OCI-LY3 (cell line): Measurements from ENCODE around the gene CNTNAP2.

Experiments
- H2AFZ ChIP-seq: fragments of 200-600, 300-600 bp; shearing (Covaris generic); 2 replicates; pipeline ENCODE4 v1.6.0; 2014; ENCODE audit warnings: antibody characterized with exemption, low read depth, low read length
- H3K27ac ChIP-seq: fragments of 200-600, 300-600 bp; sonication (generic); 2 replicates; pipeline ENCODE4 v1.5.1; 2014; ENCODE audit warnings: mild to moderate bottlenecking, low read length, moderate library complexity, mixed read lengths
- H3K27me3 ChIP-seq: fragments of 200-600, 300-600 bp; sonication (generic); 2 replicates; pipeline ENCODE4 v1.6.1; 2014; ENCODE audit warnings: low read depth, low read length, mixed read lengths
- H3K36me3 ChIP-seq: fragments of 200-600, 300-600 bp; sonication (generic); replicated peaks from 2 replicates; pipeline ENCODE3; 2014; ENCODE audit warnings: low read depth, low read length, mixed read lengths
- H3K4me1 ChIP-seq: fragments of 300-600, 200-600 bp; sonication (generic); 2 replicates; pipeline ENCODE4 v1.6.1; 2014; ENCODE audit warnings: low read length, mixed read lengths
- H3K4me2 ChIP-seq: fragments of 200-600, 300-600 bp; sonication (generic); 2 replicates; pipeline ENCODE4 v1.6.1; 2014; ENCODE audit warnings: low read length, mixed read lengths
- H3K4me3 ChIP-seq: fragments of 300-600, 200-600 bp; sonication (generic); 2 replicates; pipeline ENCODE4 v1.5.1; 2014; ENCODE audit warnings: antibody characterized with exemption, mild to moderate bottlenecking, low read length, moderate library complexity
- H3K79me2 ChIP-seq: fragments of 300-600, 200-600 bp; shearing (Covaris generic); 2 replicates; pipeline ENCODE4 v1.6.1; 2014; ENCODE audit warnings: mild to moderate bottlenecking, low read length, mixed read lengths
- H3K9ac ChIP-seq: fragments of 300-600, 200-600 bp; shearing (Covaris generic); 2 replicates; pipeline ENCODE4 v1.6.0; 2014; ENCODE audit warnings: mild to moderate bottlenecking, low read length, moderate library complexity
- H3K9me3 ChIP-seq: fragments of 200-600, 300-600 bp; shearing (Covaris generic); 2 replicates; pipeline ENCODE4 v1.6.1; 2014; ENCODE audit warnings: low read length, mixed read lengths; ENCODE audit not compliant: insufficient read depth
- H4K20me1 ChIP-seq: fragments of 200-600, 300-600 bp; sonication (generic); 2 replicates; pipeline ENCODE4 v1.6.1; 2016; ENCODE audit warnings: low read length, mixed read lengths; ENCODE audit not compliant: insufficient read depth
- EZH2phosphoT487 ChIP-seq: fragments of 200-600 bp; shearing (Covaris generic); IDR thresholded peaks from 2 replicates; pipeline ENCODE4 v1.6.1; 2018; ENCODE audit warnings: antibody characterized with exemption, mixed run types, low read depth
- TF ChIP-seq, protein P1 (sequence below): fragments of 200-600, 300-600 bp; sonication (generic); IDR thresholded peaks from 2 replicates; pipeline ENCODE4 v1.5.1; 2014; ENCODE audit warnings: antibody characterized with exemption, low read length, low read depth

The CNTNAP2 gene

DNA sequence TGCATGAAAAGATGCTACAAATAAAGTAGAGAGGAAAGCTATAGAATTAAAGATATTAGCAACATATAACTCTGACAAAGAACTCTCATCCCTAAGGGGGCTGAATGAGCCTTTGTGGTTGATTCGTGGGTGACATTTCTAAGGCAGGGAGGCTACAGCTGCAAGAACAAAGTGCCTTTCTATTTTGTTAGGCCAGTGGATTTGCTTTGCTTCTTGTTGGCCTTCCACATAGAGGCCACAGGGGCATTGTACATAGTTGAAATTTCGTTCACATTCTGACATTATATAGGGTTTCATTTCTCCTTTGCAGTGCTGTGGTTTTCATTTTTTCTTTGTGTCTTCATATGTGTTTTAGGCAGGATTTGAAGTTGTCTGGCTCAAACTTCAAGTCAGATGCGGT is 1654.7 kb downstream of the CNTNAP2 start:
- Histone ChIP-seq H3K79me2 (no peaks in the 10 kb centered on the region), H3K36me3 (no peaks in the 10 kb centered on the region), H3K4me3 (no peak overlapping the region), H3K9me3 (no peaks in the 10 kb centered on the region), H3K27me3 (no peaks in the 10 kb centered on the region), H3K9ac (no peak overlapping the region), H4K20me1 (no peaks in the 10 kb centered on the region), H2AFZ (no peak overlapping the region), H3K27ac (no peak overlapping the region), H3K4me2 (no peak overlapping the region), H3K4me1 (no peaks in the 10 kb centered on the region)
- TF ChIP-seq, protein P1, sequence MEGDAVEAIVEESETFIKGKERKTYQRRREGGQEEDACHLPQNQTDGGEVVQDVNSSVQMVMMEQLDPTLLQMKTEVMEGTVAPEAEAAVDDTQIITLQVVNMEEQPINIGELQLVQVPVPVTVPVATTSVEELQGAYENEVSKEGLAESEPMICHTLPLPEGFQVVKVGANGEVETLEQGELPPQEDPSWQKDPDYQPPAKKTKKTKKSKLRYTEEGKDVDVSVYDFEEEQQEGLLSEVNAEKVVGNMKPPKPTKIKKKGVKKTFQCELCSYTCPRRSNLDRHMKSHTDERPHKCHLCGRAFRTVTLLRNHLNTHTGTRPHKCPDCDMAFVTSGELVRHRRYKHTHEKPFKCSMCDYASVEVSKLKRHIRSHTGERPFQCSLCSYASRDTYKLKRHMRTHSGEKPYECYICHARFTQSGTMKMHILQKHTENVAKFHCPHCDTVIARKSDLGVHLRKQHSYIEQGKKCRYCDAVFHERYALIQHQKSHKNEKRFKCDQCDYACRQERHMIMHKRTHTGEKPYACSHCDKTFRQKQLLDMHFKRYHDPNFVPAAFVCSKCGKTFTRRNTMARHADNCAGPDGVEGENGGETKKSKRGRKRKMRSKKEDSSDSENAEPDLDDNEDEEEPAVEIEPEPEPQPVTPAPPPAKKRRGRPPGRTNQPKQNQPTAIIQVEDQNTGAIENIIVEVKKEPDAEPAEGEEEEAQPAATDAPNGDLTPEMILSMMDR = no peak

DNA sequence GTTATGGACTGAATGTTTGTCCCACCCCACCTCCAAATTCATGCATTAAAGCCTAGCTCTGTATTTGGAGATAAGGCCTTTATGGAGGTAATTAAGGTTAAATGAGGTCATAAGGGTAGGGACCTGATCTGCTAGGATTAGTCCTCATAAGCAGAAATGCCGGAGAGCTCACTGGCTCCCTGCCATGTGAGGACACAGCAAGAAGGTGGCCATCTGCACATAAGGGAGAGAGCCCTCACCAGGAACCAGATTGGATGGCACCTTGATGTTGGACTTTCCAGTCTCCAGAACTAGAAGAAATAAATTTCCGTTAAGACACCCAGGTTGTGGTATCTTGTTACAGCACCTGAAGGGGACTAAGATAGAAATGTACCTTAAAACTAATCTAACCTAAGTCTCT is 1657.9 kb downstream of the CNTNAP2 start:
- Histone ChIP-seq H4K20me1 (no peaks in the 10 kb centered on the region), H3K27ac (no peak overlapping the region), H3K4me3 (no peak overlapping the region), H2AFZ (no peak overlapping the region), H3K4me2 (no peak overlapping the region), H3K9ac (no peak overlapping the region), H3K4me1 (no peaks in the 10 kb centered on the region), H3K9me3 (no peaks in the 10 kb centered on the region), H3K79me2 (no peaks in the 10 kb centered on the region), H3K27me3 (no peaks in the 10 kb centered on the region), H3K36me3 (no peaks in the 10 kb centered on the region)
- TF ChIP-seq, protein P1 = no peak
- TF ChIP-seq EZH2phosphoT487 = no peak

DNA sequence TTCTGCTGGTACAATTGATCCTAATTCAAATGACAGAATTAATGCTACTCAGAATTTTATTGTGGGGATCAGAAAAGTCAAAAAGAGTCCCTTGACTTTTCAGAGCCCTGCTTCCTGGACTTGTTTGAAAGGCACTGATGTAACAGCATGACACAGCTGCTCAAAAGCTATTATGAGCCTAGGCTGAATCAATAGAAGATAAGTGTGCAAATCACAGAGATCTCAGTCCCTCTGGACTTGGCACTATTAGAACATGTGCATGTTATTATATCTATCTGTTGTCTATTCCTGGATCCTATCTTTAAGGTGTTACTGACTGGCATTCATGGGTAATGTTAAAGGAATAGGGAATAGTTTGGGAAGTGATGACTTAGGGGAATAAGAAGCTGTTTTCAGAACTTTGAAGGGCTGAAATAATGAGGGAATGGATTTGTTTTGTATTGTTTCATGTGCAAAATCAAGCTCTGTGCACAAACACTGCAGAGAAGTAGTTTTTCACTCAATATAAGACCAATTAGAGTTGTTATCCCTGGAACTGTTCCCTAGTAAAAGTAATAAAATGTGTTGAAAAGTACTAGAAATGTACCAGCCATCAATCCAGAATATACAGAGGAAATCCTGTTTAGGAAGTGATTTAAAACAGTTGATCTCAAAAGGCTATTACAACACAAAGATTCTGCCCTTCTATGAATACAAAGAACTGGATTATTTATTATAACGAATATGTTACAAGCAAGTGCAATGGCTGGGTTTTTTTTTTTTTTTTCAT is 1659.1 kb downstream of the CNTNAP2 start:
- H3K4me3 ChIP-seq = no peak overlapping the region
- no peak overlapping the region for H3K27ac ChIP-seq

DNA sequence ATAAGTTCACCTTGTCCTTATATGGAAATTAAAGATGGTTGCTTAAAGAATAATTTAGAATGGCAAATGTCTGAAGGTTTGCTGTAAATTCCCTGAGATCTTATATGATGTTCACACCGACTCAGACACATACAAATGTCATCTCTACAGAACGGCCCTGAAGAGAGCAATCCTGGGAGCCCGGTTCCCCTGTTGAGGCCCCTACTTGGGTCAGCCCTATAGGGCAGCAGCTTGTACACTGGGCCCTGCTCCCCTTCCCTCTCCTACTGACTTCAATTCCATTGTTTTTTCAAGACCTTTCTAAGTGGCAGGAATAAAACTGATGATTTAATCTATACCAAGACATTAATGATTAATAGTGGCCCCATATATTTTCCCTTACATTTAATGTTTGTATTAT is 1660.7 kb downstream of the CNTNAP2 start:
- H3K4me3 ChIP-seq = no peak overlapping the region
- no peaks in the 10 kb centered on the region for H3K36me3 ChIP-seq
- H3K9me3 ChIP-seq = no peaks in the 10 kb centered on the region
- no peak overlapping the region for H3K9ac ChIP-seq
- no peak overlapping the region for H3K4me2 ChIP-seq
- H3K27me3 ChIP-seq = no peaks in the 10 kb centered on the region
- H3K79me2 ChIP-seq = no peaks in the 10 kb centered on the region
- H2AFZ ChIP-seq = no peak overlapping the region
- no peak overlapping the region for H3K27ac ChIP-seq
- H3K4me1 ChIP-seq = no peaks in the 10 kb centered on the region
- TF ChIP-seq, protein P1 = no peak
- no peak for TF ChIP-seq EZH2phosphoT487
- no peaks in the 10 kb centered on the region for H4K20me1 ChIP-seq

More for the DNA sequence above, 1659.1 kb downstream of the CNTNAP2 start:
- no peaks in the 10 kb centered on the region for H3K9me3 ChIP-seq
- H3K4me1 ChIP-seq = no peaks in the 10 kb centered on the region
- H3K9ac ChIP-seq = no peak overlapping the region
- H4K20me1 ChIP-seq = no peaks in the 10 kb centered on the region
- no peaks in the 10 kb centered on the region for H3K79me2 ChIP-seq
- TF ChIP-seq, protein P1 = no peak
- no peak for TF ChIP-seq EZH2phosphoT487
- no peak overlapping the region for H3K4me2 ChIP-seq
- H3K36me3 ChIP-seq = no peaks in the 10 kb centered on the region
- H2AFZ ChIP-seq = no peak overlapping the region
- no peaks in the 10 kb centered on the region for H3K27me3 ChIP-seq
